ENCODE data around the gene TRAF4.
"Not testable (repeated sequence)": the region's sequence is repeated elsewhere in the genome, so short reads cannot be mapped to it uniquely, and the experiment has no call there.

Gene TRAF4

DNA sequence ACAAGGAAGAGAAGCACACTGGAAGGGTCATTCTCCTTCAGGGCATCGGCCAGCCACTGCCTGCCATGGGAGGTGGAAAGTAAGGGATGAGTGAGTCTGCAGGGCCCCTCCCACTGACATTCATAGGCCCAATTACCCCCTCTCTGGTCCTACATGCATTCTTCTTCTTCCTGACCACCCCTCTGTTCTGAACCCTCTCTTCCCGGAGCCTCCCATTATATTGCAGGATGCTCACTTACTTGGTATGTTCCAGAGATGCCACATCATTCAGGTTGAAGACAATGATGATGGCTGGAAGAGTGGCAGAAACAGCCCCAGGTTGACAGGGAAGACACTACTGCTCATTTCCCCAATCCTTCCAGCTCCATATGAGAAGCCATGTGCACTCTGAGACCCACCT lies 28.6 kb upstream of the TRAF4 start:
- DNase-seq (ENCODE audit: low read depth), result no peak

- peak; percentile 67 for DNase-seq (ENCODE audit: low read depth)
Observed at GRCh38 chr17:28716740-28717577, 26.9 kb upstream of the TRAF4 start.

DNA sequence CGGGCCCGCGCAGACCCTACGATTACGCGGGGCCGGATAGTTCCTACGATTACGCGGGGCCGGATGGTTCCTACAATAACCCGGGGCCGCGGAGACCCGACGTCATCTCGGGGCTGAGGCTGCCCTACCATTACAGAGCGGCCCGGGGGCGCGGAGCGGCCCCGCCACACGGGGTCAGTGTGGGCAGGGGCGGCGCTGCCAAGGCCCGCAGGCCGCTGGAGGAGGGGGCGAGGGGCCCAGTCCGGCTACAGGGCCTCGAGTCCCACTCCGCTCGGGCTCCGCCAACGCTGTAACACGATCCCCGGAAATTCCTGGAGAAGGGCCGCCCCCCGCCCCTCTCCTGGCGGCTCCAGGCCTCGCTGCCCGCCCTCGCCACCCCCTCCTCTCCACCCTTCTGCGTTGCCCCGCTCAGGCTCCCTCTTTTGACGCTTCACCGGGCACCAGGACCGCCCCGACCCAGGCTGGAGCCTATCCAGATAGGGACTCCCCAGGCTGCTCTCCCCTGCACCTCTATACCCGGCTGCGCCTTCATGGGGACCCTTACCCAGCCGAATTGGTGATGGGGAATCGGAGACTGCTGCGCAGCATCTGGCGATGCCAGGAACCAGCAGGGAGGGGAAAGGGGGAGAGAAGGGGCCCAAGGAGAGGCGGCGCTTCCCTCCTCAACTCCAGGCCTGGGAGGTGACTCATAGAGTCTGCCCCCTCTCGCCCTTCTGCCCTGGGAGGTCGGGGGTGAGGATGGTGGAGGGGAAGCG lies 26.1 kb upstream of the TRAF4 start, which contains the start of gene RAB34:
RAB34 (minus strand) TSS at position 291 of the 755 bp plus-strand sequence. CDS start 602 bp downstream, outside the sequence.
- peak; percentile 89 for DNase-seq (ENCODE audit: low read depth)

GRCh38 chr17:28718333-28719020 lies 25.3 kb upstream of the TRAF4 start:
- peak; percentile 24 for DNase-seq (ENCODE audit: low read depth)

DNA sequence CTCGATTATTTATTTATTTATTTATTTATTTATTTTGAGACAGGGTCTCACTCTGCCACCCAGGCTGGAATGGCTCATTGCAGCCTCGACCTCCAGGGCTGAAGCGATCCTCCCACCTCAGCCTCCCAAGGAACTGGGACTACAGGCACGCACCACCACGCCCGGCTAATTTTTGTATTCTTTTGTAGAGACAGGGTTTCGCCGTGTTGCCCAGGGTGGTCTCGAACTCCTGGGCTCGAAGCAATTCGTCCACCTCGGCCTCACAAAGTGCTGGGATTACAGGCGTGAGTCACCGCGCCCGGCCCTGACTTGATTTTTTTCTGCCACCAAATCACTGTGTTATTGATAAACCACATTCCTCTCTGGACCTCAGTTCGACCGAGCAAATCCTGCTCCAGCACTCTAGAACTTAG lies 24.8 kb upstream of the TRAF4 start:
- DNase-seq (ENCODE audit: low read depth), result no peak

DNA sequence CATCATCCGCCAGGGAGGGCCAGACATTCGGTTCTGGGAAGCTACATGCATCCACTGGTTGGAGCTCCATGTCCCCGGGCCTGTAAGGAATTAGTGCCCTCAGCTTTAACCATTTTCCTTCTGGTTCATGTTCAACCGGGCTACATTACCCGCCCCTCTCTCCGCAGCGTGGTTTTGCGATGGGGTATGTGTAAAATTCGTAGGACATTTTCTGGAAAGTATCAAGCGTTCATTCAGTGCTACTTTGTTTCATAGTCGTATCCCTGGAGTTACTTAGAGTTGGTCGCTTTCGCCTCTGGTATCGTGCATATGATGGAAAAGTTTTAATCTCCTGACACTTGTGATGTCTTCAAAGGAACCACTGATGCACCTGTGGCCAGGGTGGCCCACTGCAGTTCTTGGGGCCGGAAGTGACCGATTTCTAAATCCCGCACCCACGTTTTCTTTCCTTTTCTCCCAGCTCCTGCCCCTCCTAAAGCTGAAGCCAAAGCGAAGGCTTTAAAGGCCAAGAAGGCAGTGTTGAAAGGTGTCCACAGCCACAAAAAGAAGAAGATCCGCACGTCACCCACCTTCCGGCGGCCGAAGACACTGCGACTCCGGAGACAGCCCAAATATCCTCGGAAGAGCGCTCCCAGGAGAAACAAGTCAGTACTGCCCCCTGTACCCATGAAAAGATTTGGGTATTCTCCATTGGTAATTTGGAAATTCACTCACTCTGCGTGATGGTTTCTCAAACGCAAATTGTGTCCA lies 23.4 kb upstream of the TRAF4 start:
- peak; percentile 45 for DNase-seq (ENCODE audit: low read depth)

DNA sequence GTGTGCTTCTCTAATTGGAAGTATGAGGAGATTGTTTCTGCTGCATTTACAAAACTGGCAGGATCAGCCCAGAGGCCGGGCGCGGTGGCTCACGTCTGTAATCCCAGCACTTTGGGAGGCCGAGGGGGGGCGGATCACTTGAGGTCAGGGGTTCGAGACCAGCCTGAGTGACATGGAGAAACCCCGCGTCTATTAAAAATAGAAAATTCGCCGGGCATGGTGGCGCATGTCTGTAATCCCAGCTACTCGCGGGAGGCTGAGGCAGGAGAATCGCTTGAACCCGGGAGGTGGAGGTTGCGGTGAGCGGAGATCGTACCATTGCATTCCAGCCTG lies 22.8 kb upstream of the TRAF4 start:
- not testable (repeated sequence) for DNase-seq (ENCODE audit: low read depth)

GRCh38 chr17:28722417-28723158 lies 21.2 kb upstream of the TRAF4 start:
- DNase-seq (ENCODE audit: low read depth), result no peak

DNA sequence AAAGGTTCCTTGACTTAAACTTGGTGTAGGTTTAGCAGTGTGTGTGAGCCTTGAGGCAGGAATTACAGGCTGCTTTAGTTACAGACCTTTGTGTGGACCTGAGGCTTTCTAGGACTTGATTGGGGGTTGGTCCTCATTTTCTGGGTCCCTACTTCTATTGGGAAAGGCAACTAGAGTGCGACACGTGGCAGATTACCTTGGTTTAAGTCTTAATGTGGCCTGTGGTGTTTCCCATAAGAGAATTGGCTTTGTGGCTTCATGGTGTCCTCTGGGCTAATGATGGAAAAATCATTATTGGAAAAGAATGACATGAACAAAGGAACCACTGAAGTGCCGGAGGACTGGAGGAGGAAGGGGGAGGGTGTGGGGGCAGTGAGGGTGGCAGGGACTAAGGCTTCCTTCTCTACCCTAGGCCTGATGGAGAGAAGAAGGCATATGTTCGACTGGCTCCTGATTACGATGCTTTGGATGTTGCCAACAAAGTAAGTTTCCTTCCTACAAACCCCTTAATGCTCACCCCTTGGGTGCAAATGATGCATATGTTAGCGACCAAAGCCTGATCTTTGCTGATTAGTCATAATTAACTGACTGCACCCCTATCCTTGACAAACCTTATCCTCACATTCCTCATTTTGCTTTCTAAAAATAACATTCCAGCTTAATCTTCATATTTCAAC lies 20.5 kb upstream of the TRAF4 start:
- DNase-seq (ENCODE audit: low read depth), result no peak

DNA sequence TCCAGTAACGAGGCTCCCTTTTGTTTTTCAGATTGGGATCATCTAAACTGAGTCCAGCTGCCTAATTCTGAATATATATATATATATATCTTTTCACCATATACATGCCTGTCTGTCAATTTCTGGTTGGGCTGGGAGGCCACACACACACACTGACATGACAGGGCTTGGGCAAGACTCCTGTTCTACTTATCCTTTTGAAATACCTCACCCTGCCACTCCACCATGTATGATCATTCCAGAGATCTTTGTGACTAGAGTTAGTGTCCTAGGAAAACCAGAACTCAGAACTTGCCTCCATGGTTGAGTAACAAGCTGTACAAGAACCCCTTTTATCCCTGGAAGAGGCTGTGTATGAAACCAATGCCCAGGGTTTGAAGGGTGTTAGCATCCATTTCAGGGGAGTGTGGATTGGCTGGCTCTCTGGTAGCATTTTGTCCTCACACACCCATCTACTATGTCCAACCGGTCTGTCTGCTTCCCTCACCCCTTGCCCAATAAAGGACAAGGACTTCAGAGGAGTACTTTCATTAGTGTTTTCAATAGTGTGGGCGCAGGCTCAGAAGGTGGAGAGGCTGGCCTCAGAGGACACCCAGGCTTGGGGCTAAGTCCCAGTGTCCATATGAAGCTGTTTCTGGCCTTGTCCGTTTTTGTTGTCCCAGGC lies 19.8 kb upstream of the TRAF4 start:
- DNase-seq (ENCODE audit: low read depth), result not testable (repeated sequence)

- DNase-seq (ENCODE audit: low read depth), result no peak
Observed at GRCh38 chr17:28724500-28725165, 19.2 kb upstream of the TRAF4 start.

DNA sequence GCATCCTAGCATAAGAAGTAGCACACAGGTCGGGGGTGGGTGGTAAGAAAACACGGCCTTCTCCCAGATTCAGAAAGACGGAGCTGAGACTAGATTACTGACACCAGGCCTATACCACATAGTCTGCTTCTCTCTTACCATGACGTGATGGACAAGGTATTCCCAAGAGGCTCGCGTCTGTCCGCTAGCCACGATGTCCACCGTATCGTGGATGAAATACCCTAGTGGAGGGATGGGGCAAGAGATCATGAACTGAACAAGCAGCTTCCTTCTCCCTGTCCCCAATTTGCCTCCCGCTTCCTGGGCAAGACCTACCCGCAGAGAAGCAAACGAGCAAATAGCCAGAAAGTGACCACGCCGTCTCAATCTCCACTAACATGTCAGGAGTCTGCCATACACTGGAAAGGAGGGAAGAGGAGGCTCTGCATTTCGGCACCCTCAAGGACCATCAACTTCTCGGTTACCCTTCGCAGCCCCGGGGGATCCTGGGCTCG lies 18.6 kb upstream of the TRAF4 start:
- peak; percentile 87 for DNase-seq (ENCODE audit: low read depth)

DNA sequence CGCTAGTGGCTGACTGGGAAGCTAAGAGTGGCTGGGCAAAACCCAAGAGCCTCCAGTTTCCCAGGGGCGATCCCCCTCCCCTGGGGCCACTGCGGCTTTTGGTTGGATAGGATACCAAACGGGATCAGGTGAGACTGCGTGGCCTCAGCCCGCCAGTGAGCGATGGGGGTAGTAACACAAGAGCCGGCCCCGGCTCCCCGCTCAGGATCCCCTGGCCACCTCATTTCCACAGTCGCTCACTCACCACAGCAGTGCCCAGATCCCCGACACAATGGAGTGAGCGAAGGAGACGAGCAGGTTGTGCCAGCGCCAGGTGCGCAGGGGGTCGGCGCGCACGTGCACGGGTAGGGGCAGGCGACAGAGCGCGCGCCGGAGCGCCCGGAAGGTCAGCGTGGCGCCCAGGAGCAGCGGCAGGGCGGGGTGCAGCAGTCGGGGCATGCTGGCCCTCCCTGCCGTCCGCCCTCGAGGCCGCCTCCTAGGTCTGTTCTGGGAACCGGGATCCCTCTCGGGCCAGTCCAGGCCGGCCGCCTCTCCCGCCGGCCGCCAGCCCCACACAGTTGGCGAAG lies 18.1 kb upstream of the TRAF4 start:
- peak; percentile 92 for DNase-seq (ENCODE audit: low read depth)

DNA sequence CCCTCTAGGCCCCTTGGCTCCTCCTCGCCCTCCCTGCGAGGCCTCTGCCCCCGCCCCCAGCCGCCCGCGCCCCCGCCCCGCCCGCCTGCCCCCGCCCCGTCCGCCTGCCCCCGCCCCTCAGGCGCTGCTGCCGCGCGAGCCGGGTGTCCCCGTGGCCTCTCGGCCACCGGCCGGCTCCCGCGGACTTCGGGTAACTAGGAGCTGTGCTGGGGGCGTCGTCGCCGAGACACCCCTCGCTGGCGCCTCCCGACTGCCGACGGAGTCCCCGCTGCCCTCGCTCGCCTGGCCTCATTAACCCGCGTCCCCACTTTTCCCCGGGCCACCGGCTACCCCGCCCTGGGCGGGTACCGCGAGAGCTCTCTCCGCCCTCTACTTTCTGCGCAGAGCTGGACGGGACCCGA lies 17.6 kb upstream of the TRAF4 start, which contains the start of gene TLCD1:
TLCD1 (minus strand) TSS at position 8 of the 401 bp plus-strand sequence. CDS start 136 bp downstream, outside the sequence.
- DNase-seq (ENCODE audit: low read depth), result peak; percentile 79

DNA sequence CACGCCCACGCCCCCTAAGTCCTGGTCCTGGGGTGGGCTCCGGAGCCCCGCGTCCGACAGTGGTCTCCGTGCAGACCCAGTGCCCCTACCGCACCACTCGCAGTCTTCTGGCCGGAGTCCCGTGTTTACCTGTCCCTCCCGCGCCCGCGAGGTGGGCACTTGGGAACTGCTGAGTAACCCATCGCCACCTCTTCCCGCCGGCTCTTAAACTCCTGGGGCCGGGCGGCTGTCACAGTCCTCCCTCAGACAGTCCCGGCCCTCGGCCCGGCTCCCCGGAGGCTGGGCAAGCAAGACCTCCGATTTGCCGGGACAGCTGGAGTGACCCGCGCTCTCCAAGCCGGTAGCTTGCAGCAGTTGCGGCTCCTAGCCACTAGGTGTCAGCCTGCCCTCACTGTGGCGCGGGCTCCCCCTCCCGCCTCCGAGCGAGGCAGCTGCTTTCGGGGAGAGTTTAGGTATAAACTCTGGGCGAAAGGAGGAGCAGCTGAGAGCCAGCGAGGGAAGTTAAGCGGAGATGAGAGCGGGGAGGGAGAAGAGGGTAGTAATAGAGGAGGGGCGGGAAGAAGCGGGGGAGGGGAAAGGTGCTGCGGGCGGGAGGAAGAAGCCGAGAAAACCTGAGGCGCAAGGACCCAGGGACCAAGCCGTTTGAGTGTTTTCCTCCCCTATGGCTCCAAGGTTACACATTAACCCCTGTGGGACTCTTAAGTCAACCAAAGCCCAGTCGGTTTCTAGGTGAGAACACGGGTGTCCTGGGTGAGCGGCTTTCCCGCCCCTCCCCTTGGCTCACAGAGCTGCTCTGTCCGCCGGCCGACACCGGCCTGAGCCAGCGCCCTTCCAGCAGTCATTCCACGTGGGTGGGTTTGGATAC lies 17.0 kb upstream of the TRAF4 start:
- peak; percentile 95 for DNase-seq (ENCODE audit: low read depth)

- peak; percentile 97 for DNase-seq (ENCODE audit: low read depth)
Observed at GRCh38 chr17:28728364-28729200, 15.2 kb upstream of the TRAF4 start, which contains the start of gene NEK8. Gene NEK8 (plus strand): TSS chr17:28728788. CDS start chr17:28728814, 26 bp downstream.

GRCh38 chr17:28729950-28730330 lies 13.9 kb upstream of the TRAF4 start:
- no peak for DNase-seq (ENCODE audit: low read depth)
